HG02798 (cell line): ENCODE measurements around the gene SCRG1.

Experiments used
- ATAC-seq: cut with Tn5 transposase; IDR thresholded peaks from one replicate; pipeline ENCODE4 v1.9.1; 2021; ENCODE audit warnings: mild to moderate bottlenecking; ENCODE audit not compliant: unreplicated experiment, poor library complexity

Gene SCRG1

DNA sequence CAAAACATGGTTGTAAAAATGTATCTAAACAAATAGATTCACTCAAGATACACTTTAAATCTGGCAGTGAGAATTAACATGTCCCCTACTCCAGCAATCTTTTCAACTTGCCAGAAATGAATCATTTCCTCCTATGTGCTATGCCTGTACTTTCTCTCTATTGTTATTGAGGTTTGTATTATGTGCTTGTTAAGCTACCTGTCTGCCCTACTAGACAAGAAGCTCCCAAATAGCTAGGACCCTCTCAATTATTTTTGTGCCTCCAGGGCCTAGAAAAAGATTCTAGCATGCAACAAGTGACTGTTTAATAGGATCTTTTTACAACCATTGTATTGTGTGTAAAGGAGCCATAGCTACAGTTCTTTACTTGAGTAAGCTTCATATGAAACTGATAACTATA is 31.6 kb downstream of the SCRG1 start:
- no peak for ATAC-seq

DNA sequence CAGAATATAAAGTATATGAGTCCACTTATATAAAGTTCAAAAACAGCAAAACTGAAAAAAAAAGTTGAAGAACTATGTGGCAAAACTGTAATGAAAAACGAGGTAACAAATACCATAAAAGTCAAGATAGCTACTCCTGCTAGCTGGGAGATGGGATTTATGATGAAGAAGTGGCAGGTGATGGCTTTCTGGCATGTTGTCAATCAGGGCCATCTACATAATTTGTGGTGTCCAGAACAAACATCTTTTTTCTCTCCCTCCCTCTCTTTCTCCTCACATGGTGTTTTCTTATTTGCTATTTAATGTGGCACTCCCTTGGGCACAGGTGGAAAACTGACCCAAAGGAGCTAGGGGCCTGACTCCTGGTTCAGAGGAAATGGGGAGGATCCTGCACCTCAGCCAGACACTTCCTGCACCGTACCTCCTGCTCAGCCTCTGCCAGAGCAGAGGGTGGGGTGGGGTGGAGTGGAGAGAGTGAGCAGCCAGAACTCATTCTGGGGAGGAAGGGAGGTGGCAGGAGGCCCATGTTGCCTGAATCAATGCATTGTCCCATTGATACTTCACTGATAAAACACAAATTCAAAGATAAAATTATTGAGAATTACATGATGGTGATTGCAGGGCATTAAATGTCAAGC is 33.4 kb downstream of the SCRG1 start:
- ATAC-seq, result no peak

DNA sequence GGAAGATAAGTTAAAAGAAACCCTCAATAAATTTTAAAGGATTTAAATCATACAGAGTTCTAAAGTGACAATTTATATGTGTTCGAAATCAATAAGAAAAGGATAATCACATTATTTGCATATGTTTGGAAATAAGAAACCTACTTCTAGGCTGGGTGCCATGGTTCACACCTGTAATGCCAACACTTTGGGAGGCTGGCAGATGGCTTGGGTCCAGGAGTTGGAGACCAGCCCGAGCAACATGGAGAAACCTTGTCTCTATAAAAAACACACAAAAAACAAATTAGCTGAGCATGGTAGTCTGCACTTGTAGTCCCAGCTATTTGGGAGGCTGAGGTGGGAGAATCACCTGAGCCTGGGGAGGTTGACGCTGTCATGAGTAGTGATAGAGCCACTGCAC is 36.2 kb downstream of the SCRG1 start:
- no peak for ATAC-seq

DNA sequence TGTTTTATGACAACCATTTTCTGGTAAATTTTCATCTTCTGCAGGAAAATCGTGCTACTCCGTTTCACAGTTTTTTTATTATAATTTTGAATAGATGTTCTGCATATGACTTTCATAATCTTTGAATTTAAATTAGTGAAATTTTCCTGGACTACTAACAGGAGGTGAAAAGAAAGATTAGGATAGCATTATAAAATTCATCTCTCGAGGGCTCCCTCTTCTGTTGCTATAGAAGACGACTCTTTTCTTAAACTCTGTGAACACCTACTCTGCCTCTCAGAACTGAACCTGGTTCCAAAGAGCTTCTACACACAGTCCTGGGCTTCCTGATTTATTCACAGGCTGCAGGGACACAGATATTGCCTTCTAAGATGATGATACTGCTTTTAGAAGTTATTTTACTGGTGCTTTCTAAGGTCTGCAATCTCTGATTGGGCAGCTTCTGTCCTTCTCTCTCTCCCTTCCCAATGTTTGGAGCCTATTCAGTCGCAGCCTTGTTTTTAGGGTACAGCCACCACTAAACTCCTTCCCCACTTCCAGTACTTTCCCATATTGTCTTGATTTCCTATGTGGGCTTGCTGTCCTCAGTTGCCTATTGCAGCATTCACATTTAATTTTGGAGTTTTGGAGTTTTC is 38.2 kb downstream of the SCRG1 start:
- peak; percentile 44 for ATAC-seq

DNA sequence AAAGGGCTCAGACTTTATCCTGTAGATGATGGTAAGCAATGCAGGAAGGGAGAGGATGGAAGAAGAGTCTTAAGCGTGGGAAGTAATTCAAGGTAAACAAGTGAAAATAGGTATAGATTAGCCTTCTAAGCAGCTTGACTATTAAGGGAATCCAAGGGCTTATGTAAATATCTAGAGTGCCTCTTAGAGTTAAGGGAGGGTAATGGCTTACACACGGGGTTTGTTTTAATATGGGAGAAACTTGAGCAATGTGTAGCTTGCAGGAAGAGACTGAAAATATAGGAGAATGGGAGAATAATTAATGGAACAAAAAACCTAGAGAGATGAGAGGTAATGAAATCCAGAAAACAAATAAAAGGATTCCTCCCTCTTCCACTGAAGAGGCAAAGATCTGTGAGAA is 41.0 kb downstream of the SCRG1 start:
- no peak for ATAC-seq

DNA sequence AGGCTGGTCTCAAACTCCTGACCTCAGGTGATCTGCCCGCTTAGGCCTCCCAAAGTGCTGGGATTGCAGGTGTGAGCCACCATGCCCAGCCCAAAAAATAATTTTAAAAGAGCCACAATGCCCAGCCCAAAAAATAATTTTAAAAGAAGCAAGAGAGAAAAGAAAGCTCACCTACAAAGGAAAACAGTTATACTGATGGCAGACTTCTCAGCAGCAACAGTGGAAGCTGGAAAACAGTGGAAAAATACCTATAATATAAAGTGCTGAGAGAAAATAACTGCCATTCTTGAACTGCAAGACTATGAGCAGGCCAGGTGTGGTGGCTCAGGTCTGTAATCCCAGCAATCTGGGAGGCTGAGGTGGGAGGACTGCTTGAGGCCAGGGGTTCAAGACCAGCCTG is 51.4 kb downstream of the SCRG1 start:
- ATAC-seq, result no peak

DNA sequence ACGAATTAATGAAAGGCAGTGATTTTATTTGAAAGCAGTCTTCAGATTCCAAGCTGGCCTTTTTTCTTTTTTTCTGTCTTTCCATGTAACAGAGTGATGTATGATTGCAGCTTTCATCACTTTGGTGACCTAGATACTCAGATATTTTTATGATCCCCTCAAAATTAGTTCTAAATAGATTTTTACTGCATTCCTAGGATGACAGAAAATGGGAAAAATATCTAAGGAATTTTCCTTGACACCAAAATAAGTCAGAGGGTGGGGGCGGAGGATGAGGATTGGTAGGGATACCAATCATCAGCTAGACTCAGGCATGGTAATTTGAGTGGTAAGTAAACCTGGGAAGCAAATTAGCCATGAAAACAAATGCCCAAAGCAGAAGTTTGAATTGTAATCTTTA is 52.8 kb downstream of the SCRG1 start:
- no peak for ATAC-seq

DNA sequence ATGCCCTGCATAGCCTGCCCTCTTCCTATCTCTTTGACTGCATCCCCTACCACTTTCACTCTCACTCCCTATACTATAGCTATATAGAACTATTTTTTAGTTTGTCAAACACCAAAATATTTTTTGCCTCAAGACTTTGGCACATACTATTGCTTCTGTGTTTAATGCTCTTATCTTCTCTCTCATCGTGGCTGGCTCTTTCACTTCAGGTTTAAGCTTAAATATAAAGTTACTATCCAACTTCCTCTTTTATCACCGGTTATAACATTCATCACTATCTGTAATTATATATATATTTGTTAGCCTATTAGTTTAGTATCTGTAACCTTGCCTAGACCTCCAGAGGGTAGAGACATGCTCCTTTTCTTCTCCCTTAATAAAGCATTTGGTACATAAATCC is 53.3 kb downstream of the SCRG1 start:
- ATAC-seq, result no peak

DNA sequence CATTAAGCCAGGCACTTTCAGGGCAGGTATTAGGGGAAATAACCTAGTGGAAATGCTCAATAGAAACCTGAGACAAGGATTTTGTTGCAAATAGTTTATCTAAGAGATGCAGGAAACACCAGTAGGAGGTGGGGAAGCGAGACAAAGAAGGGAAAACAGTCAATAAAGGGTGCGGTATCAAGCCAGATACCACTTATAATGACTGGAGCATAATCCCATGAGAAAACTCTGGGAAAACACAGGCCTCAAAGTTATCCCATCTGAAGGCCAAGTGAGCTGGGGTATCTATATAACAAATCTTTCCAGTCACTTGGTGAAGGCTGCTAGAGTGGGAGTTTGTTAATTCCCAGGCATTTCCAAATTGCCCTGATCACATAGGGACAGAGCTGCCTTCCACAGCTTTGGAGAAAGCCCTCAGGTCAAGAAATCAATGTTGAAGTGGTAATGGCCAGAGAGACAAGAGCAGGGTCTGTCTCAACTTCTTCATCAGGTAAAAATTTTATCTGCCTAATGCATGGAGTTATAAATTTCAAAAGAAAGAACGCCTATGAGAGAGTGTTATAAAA is 55.0 kb downstream of the SCRG1 start:
- no peak for ATAC-seq

DNA sequence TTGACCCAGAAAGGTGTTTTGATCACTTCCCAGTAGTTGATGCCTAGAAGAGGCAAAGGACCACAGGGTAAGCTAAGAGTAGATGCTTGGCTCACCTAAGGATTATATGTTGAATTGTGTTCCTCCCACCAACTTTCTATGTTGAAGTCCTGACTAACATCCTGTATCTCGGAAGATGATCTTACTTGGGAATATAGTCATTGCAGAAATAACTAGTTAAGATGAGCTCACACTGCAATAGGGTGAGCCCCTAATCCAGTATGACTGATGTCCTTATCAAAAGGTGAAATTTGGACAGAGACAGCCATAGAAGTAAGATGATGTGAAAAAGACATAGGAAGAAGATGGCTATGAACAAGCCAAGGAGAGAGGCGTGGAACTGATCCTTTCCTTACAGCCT is 61.5 kb downstream of the SCRG1 start:
- ATAC-seq, result no peak

DNA sequence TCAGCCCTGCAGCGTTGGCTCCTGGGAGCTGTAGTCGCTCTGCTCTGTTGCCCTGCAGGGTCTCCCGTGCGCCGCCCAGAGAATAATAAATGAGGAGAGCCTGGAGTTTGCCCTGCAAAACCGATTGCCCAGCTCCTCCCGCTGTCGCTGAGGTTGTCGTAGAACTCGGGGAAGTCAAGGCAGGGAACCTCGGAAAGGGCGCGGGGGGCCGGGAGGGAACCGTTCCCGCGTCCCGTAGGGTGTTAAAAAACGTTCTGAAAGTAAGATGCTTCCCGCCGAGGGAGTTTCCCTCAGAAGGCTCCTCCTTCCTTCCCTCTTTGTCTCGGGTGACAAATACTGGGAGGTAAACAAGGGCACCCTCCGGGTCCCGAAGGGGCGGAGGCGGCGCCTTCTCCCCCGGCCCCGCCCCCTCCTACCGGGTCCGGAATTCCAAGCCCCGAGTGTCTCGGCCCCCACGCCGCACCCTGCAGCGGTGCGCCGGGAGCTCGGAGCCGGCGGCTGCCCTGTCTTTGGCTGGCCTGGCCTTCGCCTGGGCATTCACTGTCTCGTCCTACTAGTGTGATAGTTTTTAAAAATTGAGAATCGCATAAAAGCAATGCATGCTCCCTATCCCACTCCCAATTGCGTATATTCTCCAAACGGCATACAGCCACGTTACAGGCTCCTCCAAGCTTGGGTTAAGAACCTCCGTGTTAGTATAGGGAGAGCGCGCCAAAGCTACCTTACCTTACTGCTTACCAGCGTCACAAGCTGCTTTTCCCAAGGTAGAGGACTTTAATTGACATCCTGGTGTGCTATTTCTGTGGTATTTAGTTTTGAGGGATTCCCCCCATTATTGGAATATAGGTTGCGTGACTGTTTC is 63.8 kb downstream of the SCRG1 start:
- ATAC-seq, result peak; percentile 31
